Neuronal stem cell (in vitro differentiated cells): ENCODE data around the gene IGF1R.

Source experiments
- DNase-seq: peaks from one replicate; pipeline ENCODE4 v3.0.0-alpha.2; 2013; ENCODE audit warnings: low spot score
- H2AFZ ChIP-seq: one replicate; pipeline ENCODE4 v1.6.1; 2013; ENCODE audit warnings: mild to moderate bottlenecking, low read length, inconsistent platforms
- H2AK5ac ChIP-seq: 2 replicates; pipeline ENCODE4 v1.6.1; 2013; ENCODE audit warnings: low read depth, mild to moderate bottlenecking, inconsistent platforms, low read length, moderate library complexity, mixed read lengths
- H2BK120ac ChIP-seq: 2 replicates; pipeline ENCODE4 v1.6.1; 2013; ENCODE audit warnings: low read depth, mild to moderate bottlenecking, inconsistent platforms, low read length, moderate library complexity, mixed read lengths
- H2BK12ac ChIP-seq: one replicate; pipeline ENCODE4 v1.6.1; 2013; ENCODE audit warnings: low read length, inconsistent platforms
- H2BK15ac ChIP-seq: 2 replicates; pipeline ENCODE4 v1.6.1; 2013; ENCODE audit warnings: mild to moderate bottlenecking, low read length, inconsistent platforms, mixed read lengths
- H2BK5ac ChIP-seq: one replicate; pipeline ENCODE4 v1.6.1; 2013; ENCODE audit warnings: inconsistent platforms, mild to moderate bottlenecking, low read length, moderate library complexity
- H3K14ac ChIP-seq: one replicate; pipeline ENCODE4 v1.6.1; 2013; ENCODE audit warnings: low read length, inconsistent platforms
- H3K18ac ChIP-seq: 2 replicates; pipeline ENCODE4 v1.6.1; 2013; ENCODE audit warnings: low read length, inconsistent platforms
- H3K23ac ChIP-seq: 2 replicates; pipeline ENCODE4 v1.6.1; 2013; ENCODE audit warnings: low read depth, mild to moderate bottlenecking, mixed read lengths, low read length, inconsistent platforms; ENCODE audit not compliant: poor library complexity
- H3K27ac ChIP-seq: replicated peaks from 3 replicates; pipeline ENCODE4 v1.5.1; 2013; ENCODE audit warnings: low read length, inconsistent platforms
- H3K27me3 ChIP-seq, 3 experiments: 2 replicates each; pipeline ENCODE4 v1.6.1; 2013; ENCODE audit warnings: low read length in 3 of 3, mild to moderate bottlenecking in 2 of 3, inconsistent platforms in 1 of 3, low read depth in 1 of 3, mixed read lengths in 1 of 3, moderate library complexity in 1 of 3; ENCODE audit not compliant: control insufficient read depth in 3 of 3, insufficient read depth in 3 of 3
- H3K36me3 ChIP-seq, 2 donors: replicated peaks in 1 of 2; 2 replicates each; pipeline ENCODE4 v1.6.1; 2013; ENCODE audit warnings: low read length in 2 of 2; ENCODE audit not compliant: control insufficient read depth in 2 of 2, insufficient read depth in 2 of 2
- H3K4ac ChIP-seq: 2 replicates; pipeline ENCODE4 v1.6.1; 2013; ENCODE audit warnings: inconsistent platforms, mild to moderate bottlenecking, low read length, moderate library complexity
- H3K4me1 ChIP-seq, 2 donors: 1 replicate in 1 of 2; 2 replicates in 1 of 2; pipeline ENCODE4 v1.6.1; 2013; ENCODE audit warnings: low read length in 2 of 2, low read depth in 1 of 2; ENCODE audit not compliant: control insufficient read depth in 2 of 2, insufficient read depth in 1 of 2
- H3K4me2 ChIP-seq: one replicate; pipeline ENCODE4 v1.6.1; 2013; ENCODE audit warnings: mild to moderate bottlenecking, low read length, inconsistent platforms; ENCODE audit not compliant: insufficient read depth, poor library complexity, severe bottlenecking
- H3K4me3 ChIP-seq, 2 donors: 2 replicates each; pipeline ENCODE4 v1.5.1; 2013; ENCODE audit warnings: low read length in 2 of 2, mild to moderate bottlenecking in 2 of 2, inconsistent platforms in 1 of 2, moderate library complexity in 1 of 2
- H3K79me1 ChIP-seq: one replicate; pipeline ENCODE4 v1.6.1; 2013; ENCODE audit warnings: low read depth, mild to moderate bottlenecking, inconsistent platforms, low read length, moderate library complexity
- H3K9ac ChIP-seq: one replicate; pipeline ENCODE4 v1.6.1; 2013; ENCODE audit warnings: mild to moderate bottlenecking, low read depth, low read length, inconsistent platforms; ENCODE audit not compliant: poor library complexity
- H3K9me3 ChIP-seq, 2 donors: replicated peaks in 1 of 2; 2 replicates each; pipeline versions ENCODE3 to v1.6.1; 2013; ENCODE audit warnings: low read length in 2 of 2, mild to moderate bottlenecking in 2 of 2, inconsistent platforms in 1 of 2, low read depth in 1 of 2, mixed read lengths in 1 of 2, moderate library complexity in 1 of 2; ENCODE audit not compliant: control insufficient read depth in 2 of 2, insufficient read depth in 1 of 2
- H4K8ac ChIP-seq: one replicate; pipeline ENCODE4 v1.6.1; 2013; ENCODE audit warnings: low read depth, mild to moderate bottlenecking, inconsistent platforms, low read length, moderate library complexity
- H4K91ac ChIP-seq: one replicate; pipeline ENCODE4 v1.6.1; 2013; ENCODE audit warnings: low read length, low read depth, mild to moderate bottlenecking, inconsistent platforms; ENCODE audit not compliant: poor library complexity
- WGBS, 2 donors: extraction: QIAGEN DNeasy Blood & Tissue Kit; methylation state at CpG; one replicate each; pipeline ENCODE4 v1.1.7; 2013; ENCODE audit warnings: missing lambda C conversion rate in 2 of 2, mixed read lengths in 1 of 2; ENCODE audit not compliant: insufficient read length in 2 of 2, insufficient replicate concordance in 1 of 2; ENCODE audit errors: extremely low coverage in 2 of 2; 5-methylcytosine and 5-hydroxymethylcytosine counted together

Gene IGF1R

DNA sequence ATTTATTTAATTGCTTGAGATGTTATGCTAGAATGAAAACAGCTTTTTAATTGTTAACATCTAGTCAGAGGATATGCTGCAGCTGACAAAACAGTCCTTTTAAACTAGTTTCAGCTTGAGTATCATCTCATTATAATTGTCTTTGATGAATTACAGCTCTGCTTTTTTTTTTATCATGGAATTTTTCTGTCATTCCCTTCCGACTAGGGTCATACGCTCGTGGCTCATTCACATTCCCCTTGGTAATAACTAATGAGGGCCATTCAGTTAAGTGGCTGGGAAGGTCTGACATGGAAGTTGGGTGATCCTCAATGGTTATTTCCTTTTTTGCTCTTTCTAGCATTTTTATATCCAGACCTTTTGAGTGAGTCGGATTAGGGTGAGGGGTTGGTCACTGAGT lies 282.2 kb downstream of the IGF1R start:
- Histone ChIP-seq H2BK120ac (no peak overlapping the region), H2BK5ac (no peak overlapping the region), H3K27ac (no peak overlapping the region), H3K4me2 (no peak overlapping the region), H3K9ac (no peak overlapping the region), H3K18ac (no peak overlapping the region), H3K79me1 (peaks cover 1% of the 10 kb centered on the region), H3K36me3 (peaks cover 19 to 100% of the 10 kb centered on the region in 2 donors), H3K14ac (no peak overlapping the region), H2BK12ac (no peak overlapping the region), H3K27me3 (no peaks in the 10 kb centered on the region), H2BK15ac (no peak overlapping the region), H3K4me3 (no peak overlapping the region), H3K4me1 (peaks cover 0 to 2% of the 10 kb centered on the region in 2 donors), H3K9me3 (peaks cover 0 to 2% of the 10 kb centered on the region in 2 donors), H2AFZ (no peak overlapping the region), H3K23ac (no peak overlapping the region), H4K8ac (no peak overlapping the region), H2AK5ac (no peak overlapping the region), H3K4ac (no peak overlapping the region), H4K91ac (no peak overlapping the region)
- DNase-seq, result no peak
- no CpG with 5 or more reads among the region's 4 CpGs for WGBS, 2 donors

GRCh38 chr15:98931004-98931403 lies 282.7 kb downstream of the IGF1R start:
- WGBS, 2 donors, result no CpG with 5 or more reads among the region's 4 CpGs
- Histone ChIP-seq H4K91ac (no peak overlapping the region), H4K8ac (no peak overlapping the region), H2BK15ac (no peak overlapping the region), H3K18ac (no peak overlapping the region), H2AK5ac (no peak overlapping the region), H3K4me3 (no peak overlapping the region), H3K14ac (no peak overlapping the region), H2AFZ (no peak overlapping the region), H3K4me2 (no peak overlapping the region), H3K79me1 (peaks cover 1% of the 10 kb centered on the region), H2BK120ac (no peak overlapping the region), H3K27me3 (no peaks in the 10 kb centered on the region), H3K23ac (no peak overlapping the region), H3K9me3 (peaks cover 0 to 2% of the 10 kb centered on the region in 2 donors), H3K9ac (no peak overlapping the region), H3K27ac (no peak overlapping the region), H3K4me1 (peaks cover 0 to 2% of the 10 kb centered on the region in 2 donors), H3K36me3 (peaks cover 16 to 100% of the 10 kb centered on the region in 2 donors), H2BK12ac (no peak overlapping the region), H2BK5ac (no peak overlapping the region), H3K4ac (no peak overlapping the region)
- no peak for DNase-seq

DNA sequence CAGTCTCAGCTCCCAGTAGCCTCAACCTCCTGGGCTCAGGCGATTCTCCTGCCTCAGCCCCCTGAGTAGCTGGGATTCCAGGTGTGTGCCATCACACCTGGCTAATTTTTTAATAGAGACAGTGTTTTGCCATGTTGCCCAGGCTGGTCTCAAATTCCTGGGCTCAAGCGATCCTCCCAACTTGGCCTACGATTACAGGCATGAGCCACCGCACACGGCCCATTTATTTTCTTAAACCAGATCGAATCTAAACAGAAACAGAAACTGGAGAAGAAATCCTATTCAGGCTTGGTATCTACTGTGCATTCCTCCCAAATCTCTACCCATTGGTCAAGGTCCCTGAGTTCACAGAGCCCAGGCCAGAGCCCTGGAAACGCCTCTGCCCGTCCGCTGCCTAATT lies 285.1 kb downstream of the IGF1R start:
- H3K14ac ChIP-seq, result no peak overlapping the region
- no peak overlapping the region for H2BK5ac ChIP-seq
- H3K79me1 ChIP-seq, result peaks cover 1% of the 10 kb centered on the region
- no peak overlapping the region for H4K91ac ChIP-seq
- H3K18ac ChIP-seq, result no peak overlapping the region
- H4K8ac ChIP-seq, result no peak overlapping the region
- no peak overlapping the region for H3K4me3 ChIP-seq
- no peak overlapping the region for H2BK12ac ChIP-seq
- no CpG with 5 or more reads among the region's 9 CpGs for WGBS, 2 donors
- H2AFZ ChIP-seq, result no peak overlapping the region
- no peak overlapping the region for H2BK120ac ChIP-seq
- no peak overlapping the region for H3K27ac ChIP-seq
- no peaks in the 10 kb centered on the region for H3K27me3 ChIP-seq
- H3K23ac ChIP-seq, result no peak overlapping the region
- H2BK15ac ChIP-seq, result no peak overlapping the region
- no peaks in the 10 kb centered on the region for H3K9me3 ChIP-seq
- no peak overlapping the region for H2AK5ac ChIP-seq
- no peak overlapping the region for H3K9ac ChIP-seq
- H3K4me1 ChIP-seq, result peaks cover 0 to 2% of the 10 kb centered on the region in 2 donors
- no peak for DNase-seq
- no peak overlapping the region for H3K4me2 ChIP-seq
- no peak overlapping the region for H3K4ac ChIP-seq
- peaks cover 16 to 97% of the 10 kb centered on the region in 2 donors for H3K36me3 ChIP-seq

- H3K9me3 ChIP-seq, result no peaks in the 10 kb centered on the region
- no peak overlapping the region for H2AK5ac ChIP-seq
- H4K91ac ChIP-seq, result no peak overlapping the region
- H3K4me2 ChIP-seq, result no peak overlapping the region
- H3K9ac ChIP-seq, result no peak overlapping the region
- H3K23ac ChIP-seq, result no peak overlapping the region
- H3K27ac ChIP-seq, result no peak overlapping the region
- H2BK15ac ChIP-seq, result no peak overlapping the region
- peaks cover 20 to 97% of the 10 kb centered on the region in 2 donors for H3K36me3 ChIP-seq
- no peak overlapping the region for H2AFZ ChIP-seq
- no peak overlapping the region for H3K18ac ChIP-seq
- H2BK120ac ChIP-seq, result no peak overlapping the region
- H2BK5ac ChIP-seq, result no peak overlapping the region
- no peak overlapping the region for H2BK12ac ChIP-seq
- no peak for DNase-seq
- H3K4me1 ChIP-seq, result peaks cover 0 to 2% of the 10 kb centered on the region in 2 donors
- WGBS, 2 donors, result no CpG with 5 or more reads among the region's 12 CpGs
- no peak overlapping the region for H4K8ac ChIP-seq
- H3K14ac ChIP-seq, result no peak overlapping the region
- peaks cover 1% of the 10 kb centered on the region for H3K79me1 ChIP-seq
- no peak overlapping the region for H3K4me3 ChIP-seq
- no peaks in the 10 kb centered on the region for H3K27me3 ChIP-seq
- no peak overlapping the region for H3K4ac ChIP-seq
These were observed 287.4 kb downstream of the IGF1R start for GRCh38 chr15:98935736-98936135.
